Endothelial cell of umbilical vein (primary cell): Measurements from ENCODE around the gene SEMA4D. TPM values are rescaled to one million over a fixed set of nuclear protein-coding genes. Genes with fewer than 3 reads are reported as not detected.

Experiments
- microRNA-seq: library from miRNA; unstranded; fragments of <30 nt; microRNA quantifications from one replicate; pipeline ENCODE4 v1.2.0, GENCODE V29; 2021; ENCODE audit warnings: borderline number of aligned reads, borderline replicate concordance
- polyA plus RNA-seq, 4 experiments: library from polyadenylated mRNA; depleted of rRNA in 3 of 4; stranded (reverse) in 3 of 4; unstranded in 1 of 4; fragments of >200 nt; gene quantifications; 2 replicates each; pipeline versions ENCODE4 v1.2.1 to v1.2.3, GENCODE V29; 2011 to 2012; ENCODE audit warnings: missing spikeins in 1 of 4
- small RNA-seq: library from RNA; depleted of rRNA; stranded (forward); fragments of <200 nt; gene quantifications from one replicate; pipeline ENCODE3, GENCODE V24; 2012; ENCODE audit warnings: low replicate concordance, low read depth; ENCODE audit not compliant: insufficient read depth, insufficient read length
- total RNA-seq: library from RNA; stranded (reverse); gene quantifications from 2 replicates; pipeline ENCODE4 v1.2.3, GENCODE V29; 2021

SEMA4D gene
- total and polyA plus RNA-seq, 2 donors (not counting 3 experiments of a cell fraction or from before 2014, with no cell fraction given), result 3.9 to 15.7 TPM

Small RNA genes lying within 50 kb of the gene (microRNA-seq; reads per million reads assigned to microRNA genes)
- gene MIR3153, result not detected

Small RNA genes lying within 50 kb of the gene (small RNA-seq; reads per million reads assigned to genes)
- gene MIR3153, result not detected

Other genes starting within 250 kb of the SEMA4D start
- gene CKS2, start 186.9 kb downstream of the SEMA4D start, total RNA-seq, result 149 and 153 TPM in 2 replicates
- 269 and 302 TPM in 2 replicates for gene CKS2, start 186.9 kb downstream of the SEMA4D start, polyA plus RNA-seq
- 34.1 and 36.3 TPM in 2 replicates for gene SECISBP2, start 179.6 kb downstream of the SEMA4D start, total RNA-seq
- gene SECISBP2, start 179.6 kb downstream of the SEMA4D start, polyA plus RNA-seq, result 18.0 and 22.7 TPM in 2 replicates
- gene GADD45G, start 106.9 kb upstream of the SEMA4D start, total RNA-seq, result 0.64 and 1.0 TPM in 2 replicates
- 0.44 and 0.46 TPM in 2 replicates for gene GADD45G, start 106.9 kb upstream of the SEMA4D start, polyA plus RNA-seq